HepG2 (cell line): ENCODE data around the gene PCDHGB1. TPM values are rescaled to one million over a fixed set of nuclear protein-coding genes. Genes with fewer than 3 reads are reported as not detected.

Experiments used
- ASH2L ChIP-seq: fragments of 300-600, 200-600 bp; sonication (generic); IDR thresholded peaks from 2 replicates; pipeline ENCODE4 v1.7.0; 2017; ENCODE audit warnings: low read depth, mild to moderate bottlenecking, moderate library complexity, mixed read lengths, low read length; ENCODE audit not compliant: insufficient read length
- BRCA1 ChIP-seq: sonication (generic); formaldehyde crosslinking; IDR thresholded peaks from 2 replicates; pipeline ENCODE4 v1.4.0; 2020; ENCODE audit warnings: missing genetic modification reagents
- ELF1 ChIP-seq: sonication (generic); formaldehyde crosslinking; IDR thresholded peaks from 2 replicates; pipeline ENCODE4 v1.4.0; 2020; ENCODE audit warnings: missing genetic modification reagents
- HNF4A ChIP-seq: sonication (generic); formaldehyde crosslinking; IDR thresholded peaks from 2 replicates; pipeline ENCODE4 v1.4.0; 2020; ENCODE audit warnings: missing genetic modification reagents
- HOXA5 ChIP-seq: sonication (generic); formaldehyde crosslinking; IDR thresholded peaks from 2 replicates; pipeline ENCODE4 v1.4.0; 2020; ENCODE audit warnings: missing genetic modification reagents
- ISX ChIP-seq: sonication (generic); formaldehyde crosslinking; conservative IDR thresholded peaks from 2 replicates; pipeline ENCODE4 v1.5.0; 2020; ENCODE audit warnings: missing genetic modification reagents
- KDM4B ChIP-seq: sonication (generic); formaldehyde crosslinking; IDR thresholded peaks from 2 replicates; pipeline ENCODE4 v1.4.0; 2020; ENCODE audit warnings: missing genetic modification reagents
- MTA1 ChIP-seq: sonication (generic); formaldehyde crosslinking; IDR thresholded peaks from 2 replicates; pipeline ENCODE4 v1.4.0; 2020; ENCODE audit warnings: missing genetic modification reagents, mild to moderate bottlenecking, borderline replicate concordance
- NFIB ChIP-seq: sonication (generic); formaldehyde crosslinking; IDR thresholded peaks from 2 replicates; pipeline ENCODE4 v1.9.0; 2021; ENCODE audit warnings: missing genetic modification reagents, mild to moderate bottlenecking, borderline replicate concordance
- NRL ChIP-seq: sonication (generic); formaldehyde crosslinking; IDR thresholded peaks from 2 replicates; pipeline ENCODE4 v1.5.0; 2020; ENCODE audit warnings: missing genetic modification reagents, mild to moderate bottlenecking, moderate library complexity, borderline replicate concordance
- RARG ChIP-seq: sonication (generic); formaldehyde crosslinking; IDR thresholded peaks from 2 replicates; pipeline ENCODE4 v1.4.0; 2020; ENCODE audit warnings: low read depth, mild to moderate bottlenecking, missing genetic modification reagents
- SOX5 ChIP-seq: IDR thresholded peaks from 2 replicates; pipeline ENCODE4 v1.6.1; 2016; ENCODE audit warnings: borderline replicate concordance
- SRSF9 ChIP-seq: fragments of 200-400 bp; formaldehyde crosslinking; IDR thresholded peaks from 2 replicates; pipeline ENCODE4 v1.6.1; 2018; ENCODE audit warnings: borderline replicate concordance, mild to moderate bottlenecking, low read depth, low read length; ENCODE audit not compliant: insufficient read depth, poor library complexity, severe bottlenecking
- TBL1XR1 ChIP-seq: fragments of 150-350 bp; IDR thresholded peaks from 2 replicates; pipeline ENCODE4 v1.6.1; 2014; ENCODE audit warnings: borderline replicate concordance, low read length; ENCODE audit not compliant: partially characterized antibody
- ZBTB33 ChIP-seq: sonication (generic); formaldehyde crosslinking; IDR thresholded peaks from 2 replicates; pipeline ENCODE4 v1.4.0; 2020; ENCODE audit warnings: missing genetic modification reagents
- ZNF354B ChIP-seq: sonication (generic); formaldehyde crosslinking; IDR thresholded peaks from 2 replicates; pipeline ENCODE4 v1.8.0; 2022; ENCODE audit warnings: mild to moderate bottlenecking, missing genetic modification reagents
- ZNF879 ChIP-seq: sonication (generic); formaldehyde crosslinking; IDR thresholded peaks from 2 replicates; pipeline ENCODE4 v1.8.1; 2023; ENCODE audit warnings: missing genetic modification reagents
- ZSCAN30 ChIP-seq: sonication (generic); formaldehyde crosslinking; IDR thresholded peaks from 2 replicates; pipeline ENCODE4 v1.5.0; 2020; ENCODE audit warnings: mild to moderate bottlenecking, missing genetic modification reagents
- polyA plus RNA-seq, 8 experiments: library from polyadenylated mRNA; depleted of rRNA in 3 of 8; stranded (reverse) in 7 of 8; unstranded in 1 of 8; fragments of >200 nt; fragmentation: Illumina TruSeq in 4 of 8; extraction: Trizol in 4 of 8; gene quantifications; 2 replicates each; pipeline versions ENCODE4 v1.2.1 to v1.2.3, GENCODE V29; 2011 to 2016; ENCODE audit warnings: low read depth in 4 of 8, missing spikeins in 1 of 8, mixed read lengths in 1 of 8; ENCODE audit not compliant: insufficient read depth in 1 of 8
- total RNA-seq, 5 experiments: library from RNA; depleted of rRNA; stranded (reverse); fragments of >200 nt; fragmentation: Illumina TruSeq; extraction: Trizol; gene quantifications; 2 replicates each; pipeline ENCODE4 v1.2.3, GENCODE V29; 2016; ENCODE audit warnings: low read depth in 1 of 5
- TF ChIP-seq, protein P1 (sequence below): sonication (generic); formaldehyde crosslinking; IDR thresholded peaks from 2 replicates; pipeline ENCODE4 v1.5.0; 2020; ENCODE audit warnings: mild to moderate bottlenecking, missing genetic modification reagents, moderate library complexity
- TF ChIP-seq, protein P2 (sequence below): IDR thresholded peaks from 2 replicates; pipeline ENCODE4 v1.6.1; 2012; ENCODE audit warnings: low read depth, low read length, improper control_type of control experiment
- TF ChIP-seq, protein P3 (sequence below): sonication (generic); formaldehyde crosslinking; IDR thresholded peaks from 2 replicates; pipeline ENCODE4 v1.4.0; 2020; ENCODE audit warnings: mild to moderate bottlenecking, missing genetic modification reagents

Gene PCDHGB1
- total and polyA plus RNA-seq, 2 of the 13 experiments (the other 11 are each of a cell fraction or from before 2014, with no cell fraction given), result 1.0 to 2.6 TPM

- TF ChIP-seq, protein P1, sequence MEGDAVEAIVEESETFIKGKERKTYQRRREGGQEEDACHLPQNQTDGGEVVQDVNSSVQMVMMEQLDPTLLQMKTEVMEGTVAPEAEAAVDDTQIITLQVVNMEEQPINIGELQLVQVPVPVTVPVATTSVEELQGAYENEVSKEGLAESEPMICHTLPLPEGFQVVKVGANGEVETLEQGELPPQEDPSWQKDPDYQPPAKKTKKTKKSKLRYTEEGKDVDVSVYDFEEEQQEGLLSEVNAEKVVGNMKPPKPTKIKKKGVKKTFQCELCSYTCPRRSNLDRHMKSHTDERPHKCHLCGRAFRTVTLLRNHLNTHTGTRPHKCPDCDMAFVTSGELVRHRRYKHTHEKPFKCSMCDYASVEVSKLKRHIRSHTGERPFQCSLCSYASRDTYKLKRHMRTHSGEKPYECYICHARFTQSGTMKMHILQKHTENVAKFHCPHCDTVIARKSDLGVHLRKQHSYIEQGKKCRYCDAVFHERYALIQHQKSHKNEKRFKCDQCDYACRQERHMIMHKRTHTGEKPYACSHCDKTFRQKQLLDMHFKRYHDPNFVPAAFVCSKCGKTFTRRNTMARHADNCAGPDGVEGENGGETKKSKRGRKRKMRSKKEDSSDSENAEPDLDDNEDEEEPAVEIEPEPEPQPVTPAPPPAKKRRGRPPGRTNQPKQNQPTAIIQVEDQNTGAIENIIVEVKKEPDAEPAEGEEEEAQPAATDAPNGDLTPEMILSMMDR (CRISPR knock-in tag), result peak; percentile 80
- TF ChIP-seq ZNF879 (CRISPR knock-in tag) (peak; percentile 50; the same call in 1 of the 2 replicates), ISX (CRISPR knock-in tag) (no peak; the same call in 1 of the 2 replicates), ZBTB33 (CRISPR knock-in tag) (no peak), ASH2L (peak; percentile 91), ELF1 (peak; percentile 95), KDM4B (CRISPR knock-in tag) (peak; percentile 18; the same call in 1 of the 2 replicates), BRCA1 (CRISPR knock-in tag) (no peak), NFIB (no peak), NRL (peak; percentile 80; the same call in 1 of the 2 replicates), RARG (CRISPR knock-in tag) (no peak; the same call in 1 of the 2 replicates), HOXA5 (CRISPR knock-in tag) (peak; percentile 75), HNF4A (CRISPR knock-in tag) (no peak), ZNF354B (no peak), SOX5 (peak; percentile 26; the same call in 1 of the 2 replicates), TBL1XR1 (no peak), SRSF9 (no peak), MTA1 (peak; percentile 36; the same call in 1 of the 2 replicates), ZSCAN30 (no peak)
- TF ChIP-seq, protein P2, sequence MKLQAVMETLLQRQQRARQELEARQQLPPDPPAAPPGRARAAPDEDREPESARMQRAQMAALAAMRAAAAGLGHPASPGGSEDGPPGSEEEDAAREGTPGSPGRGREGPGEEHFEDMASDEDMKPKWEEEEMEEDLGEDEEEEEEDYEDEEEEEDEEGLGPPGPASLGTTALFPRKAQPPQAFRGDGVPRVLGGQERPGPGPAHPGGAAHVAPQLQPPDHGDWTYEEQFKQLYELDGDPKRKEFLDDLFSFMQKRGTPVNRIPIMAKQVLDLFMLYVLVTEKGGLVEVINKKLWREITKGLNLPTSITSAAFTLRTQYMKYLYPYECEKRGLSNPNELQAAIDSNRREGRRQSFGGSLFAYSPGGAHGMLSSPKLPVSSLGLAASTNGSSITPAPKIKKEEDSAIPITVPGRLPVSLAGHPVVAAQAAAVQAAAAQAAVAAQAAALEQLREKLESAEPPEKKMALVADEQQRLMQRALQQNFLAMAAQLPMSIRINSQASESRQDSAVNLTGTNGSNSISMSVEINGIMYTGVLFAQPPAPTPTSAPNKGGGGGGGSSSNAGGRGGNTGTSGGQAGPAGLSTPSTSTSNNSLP, result 0 out of 2 replicates have a peak, but pooled peaks have one; percentile 14
- TF ChIP-seq, protein P3, sequence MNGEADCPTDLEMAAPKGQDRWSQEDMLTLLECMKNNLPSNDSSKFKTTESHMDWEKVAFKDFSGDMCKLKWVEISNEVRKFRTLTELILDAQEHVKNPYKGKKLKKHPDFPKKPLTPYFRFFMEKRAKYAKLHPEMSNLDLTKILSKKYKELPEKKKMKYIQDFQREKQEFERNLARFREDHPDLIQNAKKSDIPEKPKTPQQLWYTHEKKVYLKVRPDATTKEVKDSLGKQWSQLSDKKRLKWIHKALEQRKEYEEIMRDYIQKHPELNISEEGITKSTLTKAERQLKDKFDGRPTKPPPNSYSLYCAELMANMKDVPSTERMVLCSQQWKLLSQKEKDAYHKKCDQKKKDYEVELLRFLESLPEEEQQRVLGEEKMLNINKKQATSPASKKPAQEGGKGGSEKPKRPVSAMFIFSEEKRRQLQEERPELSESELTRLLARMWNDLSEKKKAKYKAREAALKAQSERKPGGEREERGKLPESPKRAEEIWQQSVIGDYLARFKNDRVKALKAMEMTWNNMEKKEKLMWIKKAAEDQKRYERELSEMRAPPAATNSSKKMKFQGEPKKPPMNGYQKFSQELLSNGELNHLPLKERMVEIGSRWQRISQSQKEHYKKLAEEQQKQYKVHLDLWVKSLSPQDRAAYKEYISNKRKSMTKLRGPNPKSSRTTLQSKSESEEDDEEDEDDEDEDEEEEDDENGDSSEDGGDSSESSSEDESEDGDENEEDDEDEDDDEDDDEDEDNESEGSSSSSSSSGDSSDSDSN (CRISPR knock-in tag), result peak; percentile 73
These were observed 29.4 kb upstream of the PCDHGB1 start, which contains the start of gene TAF7 (continued) for GRCh38 chr5:141320225-141321169.
